GM21825 (cell line): ENCODE measurements around the gene LRSAM1.

Experiments
- ATAC-seq: cut with Tn5 transposase; IDR thresholded peaks from one replicate; pipeline ENCODE4 v1.9.1; 2021; ENCODE audit warnings: mild to moderate bottlenecking, moderate library complexity; ENCODE audit not compliant: unreplicated experiment

LRSAM1 gene

GRCh38 chr9:127424676-127424999 is 26.7 kb upstream of the LRSAM1 start:
- no peak for ATAC-seq

- no peak for ATAC-seq
These were observed 24.6 kb upstream of the LRSAM1 start for GRCh38 chr9:127426756-127427155.

GRCh38 chr9:127428348-127428747 is 23.0 kb upstream of the LRSAM1 start:
- ATAC-seq: no peak

GRCh38 chr9:127430415-127430814 is 20.9 kb upstream of the LRSAM1 start:
- ATAC-seq: no peak

- no peak for ATAC-seq
These were observed 13.6 kb upstream of the LRSAM1 start for GRCh38 chr9:127437497-127438264.

- no peak for ATAC-seq
These were observed 12.9 kb upstream of the LRSAM1 start for GRCh38 chr9:127438394-127438793.

GRCh38 chr9:127444283-127444920 is 6.9 kb upstream of the LRSAM1 start:
- ATAC-seq: no peak

GRCh38 chr9:127444921-127445850 is 6.1 kb upstream of the LRSAM1 start:
- no peak for ATAC-seq

- no peak for ATAC-seq
These were observed 5.2 kb upstream of the LRSAM1 start for GRCh38 chr9:127445851-127446712.

GRCh38 chr9:127446713-127447415 is 4.4 kb upstream of the LRSAM1 start:
- no peak for ATAC-seq

- no peak for ATAC-seq
These were observed 3.7 kb upstream of the LRSAM1 start for GRCh38 chr9:127447416-127448111.

- no peak for ATAC-seq
These were observed 3.1 kb upstream of the LRSAM1 start for GRCh38 chr9:127448112-127448805.

- no peak for ATAC-seq
These were observed 1.9 kb upstream of the LRSAM1 start for GRCh38 chr9:127449332-127449966.

GRCh38 chr9:127450243-127450760 is 1.0 kb upstream of the LRSAM1 start:
- ATAC-seq: no peak

GRCh38 chr9:127451608-127451857 is 223 bp downstream of the LRSAM1 start:
- ATAC-seq: no peak

GRCh38 chr9:127451858-127452656 is 747 bp downstream of the LRSAM1 start:
- ATAC-seq: peak; percentile 14

GRCh38 chr9:127452691-127453090 is 1.4 kb downstream of the LRSAM1 start:
- no peak for ATAC-seq
